Measurements from ENCODE around the gene SEMA4B. TPM values are rescaled to one million over a fixed set of nuclear protein-coding genes. Genes with fewer than 3 reads are reported as not detected.
"Not testable (repeated sequence)": the region's sequence is repeated elsewhere in the genome, so short reads cannot be mapped to it uniquely, and the experiment has no call there.

The SEMA4B gene
- total RNA-seq, 1 donor from 2014 or later: 7.7 TPM

GRCh38 chr15:90160781-90161727 lies 40.1 kb upstream of the SEMA4B start:
- no peak overlapping the region for H3K4me2 ChIP-seq
- peaks cover 18% of the 10 kb centered on the region for H3K27me3 Mint-ChIP-seq (ENCODE audit: insufficient read depth, low read depth)
- H4K20me1 ChIP-seq (ENCODE audit: low read depth): no peaks in the 10 kb centered on the region
- H3K27ac Mint-ChIP-seq: no peak overlapping the region
- peaks cover 2% of the 10 kb centered on the region for H3K9me3 Mint-ChIP-seq
- no peaks in the 10 kb centered on the region for H3K36me3 Mint-ChIP-seq
- peaks cover 24% of the 10 kb centered on the region for H3K4me1 Mint-ChIP-seq
- H3K27ac ChIP-seq: no peak overlapping the region
- no peaks in the 10 kb centered on the region for H3K36me3 ChIP-seq
- no peaks in the 10 kb centered on the region for H3K27me3 ChIP-seq
- H3K79me2 ChIP-seq (ENCODE audit: low read depth): no peaks in the 10 kb centered on the region
- no peaks in the 10 kb centered on the region for H3K9me3 ChIP-seq (ENCODE audit: low read depth)
- no peak for DNase-seq (ENCODE audit: low spot score)
- TF ChIP-seq EZH2phosphoT487 (IDR thresholded peaks at IDR 0.05): no peak
- no peak for TF ChIP-seq EZH2 (IDR thresholded peaks at IDR 0.05)
- no peak for TF ChIP-seq CTCF (IDR thresholded peaks at IDR 0.05)
- peaks cover 8% of the 10 kb centered on the region for H3K4me1 ChIP-seq
- H3F3A ChIP-seq (ENCODE audit: low read depth): peaks cover 13% of the 10 kb centered on the region
- no peak overlapping the region for H3K4me3 ChIP-seq
- no peak overlapping the region for H2AFZ ChIP-seq (replicated peaks)
- H3K9ac ChIP-seq: no peak overlapping the region
- no peak overlapping the region for H3K4me3 Mint-ChIP-seq

GRCh38 chr15:90161950-90162361 lies 39.2 kb upstream of the SEMA4B start:
- Histone ChIP-seq H4K20me1 (ENCODE audit: low read depth) (no peaks in the 10 kb centered on the region), H2AFZ (replicated peaks) (no peak overlapping the region), H3K4me1 (peaks cover 8% of the 10 kb centered on the region), H3K4me3 (no peak overlapping the region), H3F3A (ENCODE audit: low read depth) (peaks cover 13% of the 10 kb centered on the region), H3K9me3 (ENCODE audit: low read depth) (no peaks in the 10 kb centered on the region), H3K36me3 (no peaks in the 10 kb centered on the region), H3K27me3 (no peaks in the 10 kb centered on the region), H3K79me2 (ENCODE audit: low read depth) (no peaks in the 10 kb centered on the region), H3K9ac (no peak overlapping the region), H3K27ac (no peak overlapping the region), H3K4me2 (no peak overlapping the region)
- Mint-ChIP-seq H3K27ac (peak overlapping the region; percentile 43), H3K36me3 (no peaks in the 10 kb centered on the region), H3K27me3 (ENCODE audit: insufficient read depth, low read depth) (peaks cover 18% of the 10 kb centered on the region), H3K4me1 (peaks cover 26% of the 10 kb centered on the region), H3K9me3 (peaks cover 2% of the 10 kb centered on the region), H3K4me3 (no peak overlapping the region)
- DNase-seq (ENCODE audit: low spot score): no peak
- TF ChIP-seq CTCF (IDR thresholded peaks at IDR 0.05) (no peak), EZH2phosphoT487 (IDR thresholded peaks at IDR 0.05) (no peak), EZH2 (IDR thresholded peaks at IDR 0.05) (no peak)

- peaks cover 19% of the 10 kb centered on the region for H3K27me3 Mint-ChIP-seq (ENCODE audit: insufficient read depth, low read depth)
- Histone ChIP-seq H3K36me3 (no peaks in the 10 kb centered on the region), H3K9me3 (ENCODE audit: low read depth) (no peaks in the 10 kb centered on the region), H3K4me3 (no peak overlapping the region), H3K27ac (no peak overlapping the region), H4K20me1 (ENCODE audit: low read depth) (no peaks in the 10 kb centered on the region), H3K4me1 (peaks cover 8% of the 10 kb centered on the region), H3K4me2 (no peak overlapping the region), H3K9ac (no peak overlapping the region), H3K79me2 (ENCODE audit: low read depth) (no peaks in the 10 kb centered on the region), H3F3A (ENCODE audit: low read depth) (peaks cover 13% of the 10 kb centered on the region), H3K27me3 (no peaks in the 10 kb centered on the region), H2AFZ (replicated peaks) (no peak overlapping the region)
- peaks cover 2% of the 10 kb centered on the region for H3K9me3 Mint-ChIP-seq
- H3K36me3 Mint-ChIP-seq: no peaks in the 10 kb centered on the region
- no peak for TF ChIP-seq EZH2 (IDR thresholded peaks at IDR 0.05)
- no peak for TF ChIP-seq CTCF (IDR thresholded peaks at IDR 0.05)
- no peak for TF ChIP-seq EZH2phosphoT487 (IDR thresholded peaks at IDR 0.05)
- H3K4me1 Mint-ChIP-seq: peaks cover 25% of the 10 kb centered on the region
- DNase-seq (ENCODE audit: low spot score): no peak
- no peak overlapping the region for H3K4me3 Mint-ChIP-seq
- no peak overlapping the region for H3K27ac Mint-ChIP-seq
Measured at GRCh38 chr15:90162956-90163355, 38.2 kb upstream of the SEMA4B start.

GRCh38 chr15:90164239-90164638 lies 36.9 kb upstream of the SEMA4B start:
- peaks cover 14% of the 10 kb centered on the region for H3K4me1 Mint-ChIP-seq
- H2AFZ ChIP-seq (replicated peaks); H4K20me1 ChIP-seq (ENCODE audit: low read depth); H3K4me1 ChIP-seq; H3K27ac Mint-ChIP-seq; H3K36me3 Mint-ChIP-seq; H3K27ac ChIP-seq; H3K9ac ChIP-seq; H3K9me3 Mint-ChIP-seq; H3K36me3 ChIP-seq; H3K79me2 ChIP-seq (ENCODE audit: low read depth); H3F3A ChIP-seq (ENCODE audit: low read depth); H3K4me2 ChIP-seq; DNase-seq (ENCODE audit: low spot score); H3K4me3 ChIP-seq; H3K4me3 Mint-ChIP-seq; H3K9me3 ChIP-seq (ENCODE audit: low read depth); H3K27me3 ChIP-seq: not testable (repeated sequence)
- peaks cover 14% of the 10 kb centered on the region for H3K27me3 Mint-ChIP-seq (ENCODE audit: insufficient read depth, low read depth)
